HG03439 (cell line): ENCODE results near the gene GPR87.

Experiments used
- ATAC-seq: cut with Tn5 transposase; IDR thresholded peaks from one replicate; pipeline ENCODE4 v1.9.1; 2021; ENCODE audit warnings: mild to moderate bottlenecking, moderate library complexity; ENCODE audit not compliant: unreplicated experiment

The GPR87 gene

DNA sequence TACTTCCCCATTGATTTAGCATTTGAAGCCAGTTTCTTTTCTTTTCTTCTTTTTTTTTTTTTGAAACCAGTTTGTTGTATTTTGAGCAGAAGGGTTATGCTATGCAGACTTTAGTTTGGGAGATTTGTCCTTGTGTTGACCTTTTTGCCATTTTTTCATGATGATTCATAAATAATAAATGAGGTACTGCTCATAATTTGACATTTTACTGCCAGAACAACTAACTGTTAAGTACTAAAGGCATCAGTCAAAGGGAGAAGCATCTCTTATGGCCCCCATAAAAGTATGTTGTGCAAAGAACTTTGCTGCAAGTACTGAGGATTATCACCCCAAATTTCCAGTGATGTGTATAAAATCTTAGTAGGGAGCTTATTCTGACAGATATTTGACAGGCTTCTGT, 1.7 kb upstream of the GPR87 start:
- ATAC-seq = no peak

GRCh38 chr3:151315846-151316245, 774 bp downstream of the GPR87 start:
- no peak for ATAC-seq

DNA sequence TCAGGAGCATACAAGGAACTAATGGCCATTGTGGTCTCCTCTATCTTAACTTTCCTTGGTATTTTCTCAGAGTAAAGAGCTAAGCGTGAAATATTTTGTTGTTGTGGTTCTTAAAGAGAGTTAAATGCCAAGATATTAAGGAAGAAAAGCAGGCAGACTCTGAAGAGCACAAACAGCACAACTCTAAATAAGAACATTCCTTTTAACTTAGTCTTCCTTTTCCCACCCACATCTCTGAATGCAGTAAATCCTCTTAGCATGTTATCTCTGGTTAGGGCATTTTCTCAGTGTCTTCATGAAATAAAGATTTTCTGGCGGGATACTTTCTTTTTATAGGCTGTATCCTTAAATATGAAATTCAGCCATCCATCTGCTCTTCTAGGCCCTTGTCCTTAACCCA, 1.5 kb downstream of the GPR87 start:
- no peak for ATAC-seq

- ATAC-seq = no peak
These were observed 2.0 kb downstream of the GPR87 start for GRCh38 chr3:151314593-151314992.

DNA sequence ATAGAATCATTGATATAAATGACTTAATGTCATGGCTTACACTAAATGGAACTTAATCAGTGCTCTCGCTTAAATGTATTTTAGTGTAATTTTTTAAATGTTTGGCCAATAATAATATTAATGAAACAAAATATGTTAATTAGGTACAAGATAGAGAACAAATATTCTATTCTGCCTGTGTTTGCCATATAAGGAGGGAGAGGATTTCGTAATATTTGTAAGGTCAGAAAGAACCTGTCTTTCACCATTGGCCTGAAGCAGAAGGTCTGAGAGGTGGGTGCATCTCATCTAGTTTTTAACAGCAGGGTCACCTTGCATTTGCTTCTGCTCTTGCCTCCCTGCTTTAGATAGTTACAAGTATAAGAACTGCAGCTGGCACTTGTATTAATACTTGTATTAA, 2.5 kb downstream of the GPR87 start:
- no peak for ATAC-seq

GRCh38 chr3:151312972-151313371, 3.6 kb downstream of the GPR87 start:
- no peak for ATAC-seq

- no peak for ATAC-seq
These were observed 7.1 kb downstream of the GPR87 start for GRCh38 chr3:151309566-151309965.

DNA sequence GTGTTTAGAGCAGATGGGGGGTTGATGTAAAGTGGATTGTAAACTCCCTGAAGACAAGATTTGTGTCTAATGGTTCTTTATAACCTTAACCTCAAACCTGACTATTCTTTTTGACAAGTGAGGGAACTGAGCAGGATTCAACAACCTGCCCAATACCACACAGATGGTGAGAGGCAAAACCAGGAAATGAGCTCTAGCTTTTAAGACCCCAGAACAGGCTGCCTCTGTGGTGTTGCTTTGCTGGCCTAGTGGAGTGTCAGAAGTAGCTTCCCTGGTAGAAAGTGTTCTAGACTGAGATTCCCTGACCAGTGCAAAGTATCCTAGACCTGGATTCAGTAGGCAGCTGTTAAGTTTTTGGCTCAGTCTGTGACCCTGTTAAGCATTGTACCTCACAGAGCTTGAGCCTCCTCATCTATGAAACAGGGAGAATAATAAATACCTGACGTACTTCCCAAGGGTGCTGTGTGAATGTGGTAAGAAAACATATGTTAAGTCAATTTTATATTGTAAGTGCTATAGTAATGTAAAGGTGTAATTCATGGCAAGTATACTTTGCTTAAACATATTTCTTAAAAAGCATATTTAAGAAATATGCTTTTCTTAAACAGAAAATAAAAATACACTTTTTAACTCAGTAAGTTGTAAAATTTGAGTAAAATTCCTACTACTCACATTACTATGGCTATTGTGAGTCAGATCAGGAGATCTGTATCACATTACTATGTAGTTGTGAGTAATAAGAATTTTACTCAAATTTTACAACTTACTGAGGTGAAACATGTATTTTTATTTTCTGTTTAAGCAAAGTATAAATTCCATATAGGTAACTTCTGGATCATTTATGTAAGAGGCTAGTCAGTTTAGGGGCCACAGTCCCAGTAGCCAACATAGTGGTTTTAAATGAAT, 8.8 kb downstream of the GPR87 start:
- ATAC-seq = no peak

DNA sequence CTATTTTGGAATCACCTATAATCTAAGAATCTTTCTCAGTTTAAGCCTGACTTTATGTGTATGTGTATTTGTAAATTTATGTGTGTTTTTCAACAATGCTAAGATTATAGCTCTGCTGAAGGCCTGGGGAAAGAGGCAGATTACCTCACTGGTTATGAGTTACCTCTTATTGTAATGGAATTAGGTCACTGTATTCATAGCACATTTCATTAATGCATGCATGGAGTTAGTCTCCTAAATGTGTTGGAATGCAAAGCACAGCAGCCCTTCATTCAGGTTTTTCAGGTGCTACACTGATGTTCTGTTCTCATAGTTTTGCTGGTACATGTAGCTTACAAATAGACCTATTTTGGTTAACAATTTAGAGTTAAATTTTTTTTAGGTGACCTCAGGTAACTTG, 9.5 kb downstream of the GPR87 start:
- no peak for ATAC-seq

- ATAC-seq = no peak
These were observed 10.3 kb downstream of the GPR87 start for GRCh38 chr3:151306168-151306810.

DNA sequence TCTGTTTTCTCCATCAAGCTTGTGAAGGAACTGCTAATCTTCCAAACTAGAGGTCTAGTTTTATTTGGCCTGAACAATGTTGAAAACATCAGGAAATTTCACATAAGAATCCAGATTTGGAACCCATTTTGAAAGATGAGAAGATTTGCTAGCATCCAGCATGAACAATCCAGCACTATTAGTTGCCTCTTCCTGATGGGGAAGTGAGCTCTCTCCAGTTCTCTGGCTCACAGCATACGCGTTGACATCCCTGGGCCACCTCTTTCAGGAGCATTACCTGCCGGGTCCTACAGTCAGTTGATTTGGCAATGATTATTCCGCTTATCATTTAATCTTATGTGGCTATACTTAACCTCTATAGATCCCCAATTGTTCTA, 10.9 kb downstream of the GPR87 start:
- ATAC-seq = no peak

- no peak for ATAC-seq
These were observed 11.4 kb downstream of the GPR87 start for GRCh38 chr3:151305060-151305774.

DNA sequence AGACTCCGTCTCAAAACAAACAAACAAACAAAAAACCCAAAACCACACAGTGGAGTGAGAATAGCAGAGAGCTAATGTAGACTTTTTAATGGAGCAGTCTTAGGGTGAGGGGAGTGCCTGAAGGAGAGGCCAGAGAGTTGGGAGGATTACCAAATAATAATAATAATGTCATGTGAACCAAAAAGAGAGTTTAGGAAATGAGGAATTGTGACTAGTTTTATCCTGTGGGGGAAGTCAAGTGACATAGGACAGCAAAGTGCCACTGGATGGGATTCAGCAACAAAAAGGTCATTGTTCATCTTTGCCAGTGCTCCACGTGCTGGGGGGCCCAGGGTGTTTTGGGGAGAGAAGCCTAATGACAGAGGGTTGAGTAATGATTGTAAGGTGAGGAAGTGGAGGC, 12.9 kb downstream of the GPR87 start:
- no peak for ATAC-seq

GRCh38 chr3:151301787-151302186, 14.8 kb downstream of the GPR87 start:
- no peak for ATAC-seq

DNA sequence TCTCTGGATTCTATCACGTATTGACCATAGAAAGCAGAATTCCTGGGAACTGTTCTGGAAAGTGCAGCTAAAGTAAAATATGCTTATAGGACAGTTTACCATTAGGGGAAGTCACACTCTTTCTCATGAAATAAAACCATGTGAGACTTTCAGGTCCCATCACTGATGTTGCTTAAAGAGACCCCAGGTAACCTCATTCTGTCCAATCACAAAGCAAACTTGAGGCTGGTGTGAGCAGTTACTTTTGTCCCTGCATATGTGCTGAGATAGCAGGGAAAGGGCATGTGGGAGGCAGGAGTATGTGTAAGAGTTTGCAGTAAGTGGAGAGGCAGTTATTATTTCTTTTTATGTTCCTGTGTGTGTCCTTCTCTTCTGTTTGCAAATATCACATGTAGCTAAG, 16.1 kb downstream of the GPR87 start:
- ATAC-seq = no peak

DNA sequence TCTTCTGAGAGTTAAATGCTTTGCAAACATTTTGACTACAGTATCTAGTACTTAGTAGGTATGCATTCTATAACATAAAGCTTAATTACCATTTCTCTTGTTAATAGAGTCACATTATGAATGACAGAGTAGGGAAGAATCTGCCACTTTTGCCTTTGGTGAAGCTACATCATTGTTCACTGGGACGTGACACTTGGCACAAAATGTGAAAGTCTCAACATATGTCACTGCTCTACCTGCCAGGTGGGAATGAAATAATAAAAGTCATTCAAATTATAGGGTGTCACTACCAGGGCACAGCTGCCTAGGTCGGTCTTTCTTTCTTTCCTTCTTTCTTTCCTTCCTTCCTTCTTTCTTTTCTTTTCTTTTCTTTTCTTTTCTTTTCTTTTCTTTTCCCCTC, 17.6 kb downstream of the GPR87 start:
- no peak for ATAC-seq

- no peak for ATAC-seq
These were observed 19.2 kb downstream of the GPR87 start for GRCh38 chr3:151297429-151297828.

GRCh38 chr3:151296226-151296625, 20.4 kb downstream of the GPR87 start:
- no peak for ATAC-seq

- no peak for ATAC-seq
These were observed 23.5 kb downstream of the GPR87 start for GRCh38 chr3:151293127-151293526.

DNA sequence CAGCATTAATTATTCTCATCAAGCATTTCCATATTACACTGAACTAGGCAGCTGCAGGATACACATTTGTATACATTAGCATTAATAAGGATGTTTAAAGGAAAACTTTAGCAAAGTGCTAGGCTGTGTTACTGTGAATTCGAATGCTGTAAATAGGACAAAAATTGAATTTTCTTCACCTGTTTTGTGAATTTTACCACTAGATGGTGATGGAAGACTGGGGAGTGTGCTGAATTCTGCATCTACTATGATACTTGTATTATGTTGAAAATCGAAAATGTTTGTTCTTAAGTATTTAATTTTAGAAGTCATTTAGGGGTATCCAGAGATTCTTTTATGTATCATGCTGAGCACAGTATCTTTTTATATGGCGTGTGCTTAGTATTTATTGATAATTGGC, 25.9 kb downstream of the GPR87 start:
- no peak for ATAC-seq

- ATAC-seq = no peak
These were observed 27.2 kb downstream of the GPR87 start for GRCh38 chr3:151289445-151289844.

GRCh38 chr3:151285940-151286339, 30.7 kb downstream of the GPR87 start:
- no peak for ATAC-seq
